ENCODE measurements around the gene HPCA.

Gene HPCA

DNA sequence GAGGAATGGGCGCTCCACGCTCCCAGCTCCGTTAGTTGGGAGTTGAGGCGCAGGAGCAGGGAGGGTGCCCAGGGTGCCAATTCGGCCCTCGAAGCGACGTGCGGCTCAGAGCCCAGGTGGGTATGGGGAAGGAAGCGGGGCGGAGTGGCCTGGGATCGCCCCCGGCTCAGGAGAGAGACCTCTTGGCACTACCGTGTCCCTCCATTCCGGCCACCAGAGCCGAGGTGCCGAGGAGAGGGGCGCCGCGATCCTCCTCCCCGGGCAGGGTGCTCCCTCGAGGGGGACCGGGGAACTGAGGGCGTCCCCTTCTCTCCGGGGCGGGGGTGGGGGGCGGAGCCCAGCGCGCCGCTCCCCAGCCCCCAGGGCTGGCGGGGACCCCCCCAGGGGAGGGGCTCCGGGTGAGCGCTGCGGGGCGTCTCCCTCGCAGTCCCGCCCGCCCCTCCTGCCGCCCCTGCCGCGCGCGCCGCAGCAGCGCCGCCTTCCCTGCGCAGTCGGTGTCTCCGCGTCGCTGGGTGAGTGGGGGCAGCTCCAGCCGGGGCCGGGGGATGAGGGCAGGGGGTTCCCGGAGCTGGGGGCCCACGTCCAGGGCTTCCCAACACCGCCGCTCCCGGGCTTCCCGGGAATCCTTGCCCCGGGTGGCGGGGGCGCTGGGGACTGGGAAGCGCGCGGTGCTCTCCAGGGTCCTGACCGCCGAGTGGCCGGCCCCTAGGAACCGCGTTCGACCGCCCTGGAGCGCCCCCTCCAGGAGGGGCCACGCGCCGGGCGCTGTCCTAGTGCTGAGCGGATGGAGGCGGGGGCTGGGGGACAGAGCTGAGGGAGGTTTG, at the start of gene HPCA:
TSS of gene HPCA (plus strand) at position 488 of the 824 bp plus-strand sequence. CDS start 2,408 bp downstream, outside the sequence.
- peak; percentile 62 for DNase-seq (ENCODE audit: low read depth)

GRCh38 chr1:32848354-32849063, 37.8 kb upstream of the HPCA start:
- DNase-seq (ENCODE audit: low read depth), result no peak

- DNase-seq (ENCODE audit: low read depth), result no peak
These were observed 30.3 kb upstream of the HPCA start for GRCh38 chr1:32855861-32856617.

DNA sequence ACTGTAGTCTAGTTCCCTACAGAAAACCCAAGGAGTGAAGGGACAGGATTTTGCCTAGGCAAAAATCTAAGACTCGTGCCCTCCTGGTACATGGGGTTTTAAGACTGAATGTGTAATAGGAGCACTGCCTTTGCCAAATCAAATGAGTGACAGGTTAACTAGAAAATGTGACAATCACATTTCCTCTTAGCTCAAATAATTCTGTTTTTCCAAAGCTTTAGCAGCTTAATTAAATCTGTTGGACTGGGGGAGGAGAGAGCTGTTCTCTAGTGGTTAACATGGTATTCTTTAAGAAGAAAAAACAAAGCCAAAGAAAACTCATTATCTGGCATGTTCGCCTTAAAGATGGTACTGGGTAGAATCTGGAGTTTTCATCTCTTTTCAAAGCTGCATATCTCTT, 28.2 kb upstream of the HPCA start:
- no peak for DNase-seq (ENCODE audit: low read depth)

DNA sequence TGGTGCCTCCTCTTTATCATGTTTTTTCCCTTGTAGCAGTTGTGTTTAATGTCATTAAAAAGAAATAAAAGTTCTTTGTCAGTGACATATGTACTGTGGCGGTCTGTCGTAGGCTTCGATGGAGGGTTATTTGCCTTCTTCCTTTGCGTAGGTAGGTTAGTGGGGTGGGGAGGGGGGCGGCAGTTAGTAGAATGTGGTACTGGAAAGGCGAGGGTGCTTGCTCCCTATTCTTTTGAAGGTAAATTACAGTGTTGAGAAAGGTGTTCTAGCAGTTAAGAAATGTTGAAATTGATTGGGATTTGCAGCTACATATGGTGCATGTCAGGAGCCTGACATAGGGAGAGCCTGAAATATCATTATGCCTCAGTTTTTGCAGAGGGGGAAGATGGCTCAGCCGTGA, 27.5 kb upstream of the HPCA start:
- DNase-seq (ENCODE audit: low read depth), result no peak

GRCh38 chr1:32859915-32860314, 26.4 kb upstream of the HPCA start:
- no peak for DNase-seq (ENCODE audit: low read depth)

GRCh38 chr1:32860566-32860965, 25.7 kb upstream of the HPCA start:
- DNase-seq (ENCODE audit: low read depth), result no peak

GRCh38 chr1:32861904-32862695, 24.2 kb upstream of the HPCA start:
- DNase-seq (ENCODE audit: low read depth), result peak; percentile 41

GRCh38 chr1:32863218-32863880, 22.9 kb upstream of the HPCA start:
- no peak for DNase-seq (ENCODE audit: low read depth)

- DNase-seq (ENCODE audit: low read depth), result no peak
These were observed 22.4 kb upstream of the HPCA start for GRCh38 chr1:32863881-32864245.

- DNase-seq (ENCODE audit: low read depth), result no peak
These were observed 21.8 kb upstream of the HPCA start for GRCh38 chr1:32864375-32865019.

DNA sequence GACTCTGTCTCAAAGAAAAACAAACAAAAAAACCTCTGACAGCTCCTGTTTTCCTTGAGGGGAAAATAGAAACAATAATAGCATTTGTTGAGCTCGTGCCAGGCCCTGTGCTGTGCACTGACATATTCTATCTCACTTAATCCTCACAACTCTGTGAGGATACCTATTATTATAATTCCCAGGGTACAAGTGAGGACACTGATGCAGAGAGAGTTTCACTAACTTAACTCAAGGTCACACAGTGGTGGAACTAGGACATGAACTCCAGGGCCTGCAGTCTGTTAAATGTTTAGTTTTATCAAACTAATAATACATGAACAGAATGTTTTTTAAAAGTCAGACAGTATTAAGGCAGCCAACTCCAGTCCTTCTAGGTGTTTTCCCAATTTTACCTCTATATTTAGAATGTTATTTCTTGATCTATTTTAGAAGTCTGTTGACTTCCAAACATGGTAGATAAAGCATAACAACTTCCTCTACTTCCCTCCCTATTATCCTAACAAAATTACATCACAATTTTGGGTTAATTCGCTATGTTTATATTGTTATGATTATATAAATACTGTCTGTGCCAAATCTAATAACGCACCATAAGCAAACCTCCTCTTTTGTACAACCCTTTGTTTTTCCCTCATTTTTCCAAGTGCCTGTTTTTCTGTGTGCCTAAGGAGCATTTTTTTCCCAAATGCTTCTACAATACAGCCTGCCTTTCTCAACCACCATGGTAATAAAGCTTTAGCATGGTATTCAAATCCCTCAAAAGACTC, 20.5 kb upstream of the HPCA start:
- no peak for DNase-seq (ENCODE audit: low read depth)

DNA sequence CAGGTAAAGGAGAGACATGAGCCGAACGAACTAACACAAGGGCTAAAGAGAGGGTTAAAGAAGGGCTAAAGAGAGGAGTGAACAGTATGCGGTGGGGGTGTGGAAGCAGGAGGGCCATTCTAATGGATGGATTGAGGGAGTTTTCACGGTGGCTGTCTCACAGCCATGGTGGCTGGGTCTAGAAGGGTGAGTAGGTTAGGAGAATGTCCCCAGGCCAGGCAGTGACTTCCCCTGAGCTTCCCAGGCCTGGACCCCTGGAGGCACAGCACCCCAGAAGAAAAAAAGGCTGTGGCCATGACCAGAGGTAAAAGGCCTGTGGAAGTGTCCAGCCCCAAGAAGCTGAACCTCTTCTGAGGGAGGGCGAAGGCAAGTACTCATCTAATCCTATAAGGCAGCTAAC, 19.1 kb upstream of the HPCA start:
- no peak for DNase-seq (ENCODE audit: low read depth)

- DNase-seq (ENCODE audit: low read depth), result no peak
These were observed 18.6 kb upstream of the HPCA start for GRCh38 chr1:32867671-32868070.

- no peak for DNase-seq (ENCODE audit: low read depth)
These were observed 18.2 kb upstream of the HPCA start for GRCh38 chr1:32868085-32868484.

GRCh38 chr1:32868806-32869455, 17.4 kb upstream of the HPCA start:
- DNase-seq (ENCODE audit: low read depth), result no peak

- DNase-seq (ENCODE audit: low read depth), result no peak
These were observed 16.2 kb upstream of the HPCA start for GRCh38 chr1:32869923-32870614.

GRCh38 chr1:32870615-32871363, 15.5 kb upstream of the HPCA start, which contains the start of gene FNDC5:
Gene FNDC5, minus strand, starts transcription at chr1:32870912.
- no peak for DNase-seq (ENCODE audit: low read depth)
